Spleen (tissue), 11 donors: ENCODE data around the gene TECTB. TPM values are rescaled to one million over a fixed set of nuclear protein-coding genes. Genes with fewer than 3 reads are reported as not detected.
A peak's percentile ranks its signal among the peaks of the same experiment; 100 is the strongest.

Experiments used
- DNase-seq: peaks from one replicate; pipeline ENCODE4 v3.0.0-alpha.2; 2020
- H3K27ac ChIP-seq, 8 donors: fragments of 200-600 bp; sonication (generic) in 7 of 8; 1 replicate in 4 of 8; 2 replicates in 4 of 8; pipeline versions ENCODE4 v1.5.0 to v1.8.0; 2016 to 2021; ENCODE audit warnings: inconsistent platforms in 4 of 8, mild to moderate bottlenecking in 4 of 8, moderate library complexity in 1 of 8
- H3K27me3 ChIP-seq, 7 donors: fragments of 200-600 bp; sonication (generic) in 6 of 7; replicated peaks in 1 of 7; 1 replicate in 4 of 7; 2 replicates in 3 of 7; pipeline versions ENCODE4 v1.5.0 to v1.8.0; 2016 to 2021; ENCODE audit warnings: inconsistent platforms in 3 of 7, mild to moderate bottlenecking in 1 of 7
- H3K36me3 ChIP-seq, 6 donors: fragments of 200-600 bp; sonication (generic) in 5 of 6; 1 replicate in 4 of 6; 2 replicates in 2 of 6; pipeline versions ENCODE4 v1.5.0 to v1.8.0; 2016 to 2021; ENCODE audit warnings: inconsistent platforms in 2 of 6
- H3K4me1 ChIP-seq, 6 donors: fragments of 200-600 bp; sonication (generic) in 5 of 6; 1 replicate in 3 of 6; 2 replicates in 3 of 6; pipeline versions ENCODE4 v1.5.0 to v1.8.0; 2016 to 2021; ENCODE audit warnings: inconsistent platforms in 3 of 6
- H3K4me3 ChIP-seq, 8 donors: fragments of 200-600 bp; sonication (generic) in 7 of 8; 1 replicate in 4 of 8; 2 replicates in 4 of 8; pipeline versions ENCODE4 v1.5.0 to v1.8.0; 2016 to 2021; ENCODE audit warnings: inconsistent platforms in 4 of 8, mild to moderate bottlenecking in 4 of 8, moderate library complexity in 2 of 8
- H3K9me3 ChIP-seq, 8 donors: fragments of 200-600 bp; sonication (generic) in 7 of 8; 1 replicate in 4 of 8; 2 replicates in 4 of 8; pipeline versions ENCODE4 v1.5.0 to v1.8.0; 2016 to 2021; ENCODE audit warnings: inconsistent platforms in 4 of 8
- POLR2A ChIP-seq, 3 donors: fragments of 450-650 bp; IDR thresholded peaks; one replicate each; pipeline ENCODE4 v1.5.1; 2017; ENCODE audit warnings: antibody characterized with exemption in 3 of 3, mild to moderate bottlenecking in 1 of 3
- POLR2AphosphoS5 ChIP-seq, 3 donors: sonication (generic); formaldehyde crosslinking; IDR thresholded peaks; one replicate each; pipeline ENCODE4 v1.5.1; 2017; ENCODE audit warnings: antibody characterized with exemption in 3 of 3
- WGBS, 5 donors: extraction: QIAGEN DNeasy Blood & Tissue Kit in 3 of 5; methylation state at CpG; one replicate each; pipeline versions ENCODE4 v1.1.5 to v1.1.7; 2013 to 2018; 5-methylcytosine and 5-hydroxymethylcytosine counted together
- intact Hi-C: fragments of 100-400 bp; cut with DNase I; formaldehyde crosslinking; loops from one replicate; pipeline ENCODE4 v1.15.0; 2023; ENCODE audit warnings: low total_unique reads
- polyA plus RNA-seq, 3 donors: library from polyadenylated mRNA; stranded (reverse); fragments of 200-250 nt; gene quantifications; one replicate each; pipeline ENCODE4 v1.2.1, GENCODE V29; 2013
- total RNA-seq, 7 donors: library from RNA; depleted of rRNA in 3 of 7; stranded (reverse); fragments of >200 nt in 3 of 7; fragmentation: NEBNext Ultra II Directional in 4 of 7; extraction: Animal tissue kit (Norgen Biotek cat#: 25700) in 4 of 7; gene quantifications; one replicate each; pipeline versions ENCODE4 v1.1.0 to v1.2.1, GENCODE V29; 2016 to 2021
- TF ChIP-seq, protein P1 (sequence below), 11 experiments: fragments of 200-600 bp in 7 of 11; fragments of 450-650 bp in 4 of 11; sonication (generic) in 4 of 11; IDR thresholded peaks in 8 of 11; conservative IDR thresholded peaks in 3 of 11; 1 replicate in 7 of 11; 2 replicates in 4 of 11; pipeline versions ENCODE4 v1.4.0 to v1.8.0; 2016 to 2021; ENCODE audit warnings: antibody characterized with exemption in 11 of 11, inconsistent platforms in 4 of 11, mild to moderate bottlenecking in 1 of 11
- donor health status: healthy with polysubstance abuse.
- donor health status: DM: no; HTN: no; CAD: no; lungs with moderate emphysema.
- donor health status: DM: no; HTN: no; CAD: no.
- donor health status: Bipolar disorder and iron deficiency.
- donor health status: healthy.
- donor health status: DM: no; HTN: no; CAD: no.
- donor health status: DM: yes; HTN: yes; CAD: no.

Gene TECTB
- total and polyA plus RNA-seq, 10 donors, result not detected

DNA sequence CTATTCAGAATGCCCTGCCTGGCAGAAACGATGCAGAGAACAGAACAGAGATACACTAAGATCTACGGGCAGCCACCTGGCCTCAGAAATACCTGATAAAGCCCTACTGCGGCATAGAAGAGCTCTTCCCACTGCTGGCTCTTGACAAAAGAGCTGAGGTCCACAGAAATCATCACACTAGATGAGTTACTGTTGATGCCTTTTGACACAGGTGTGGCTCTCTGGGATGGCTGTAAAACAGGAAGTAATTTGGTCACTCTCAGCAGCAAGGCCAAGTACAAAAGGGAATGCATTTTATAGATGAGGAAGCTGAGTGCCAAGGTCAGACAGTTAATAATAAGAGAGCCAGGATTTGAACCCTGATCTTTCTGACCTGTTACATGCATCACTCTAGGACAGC, 55.8 kb downstream of the TECTB start:
- TF ChIP-seq POLR2A (IDR thresholded peaks at IDR 0.05) (no peak), POLR2AphosphoS5 (IDR thresholded peaks at IDR 0.05) (no peak)
- TF ChIP-seq, protein P1, sequence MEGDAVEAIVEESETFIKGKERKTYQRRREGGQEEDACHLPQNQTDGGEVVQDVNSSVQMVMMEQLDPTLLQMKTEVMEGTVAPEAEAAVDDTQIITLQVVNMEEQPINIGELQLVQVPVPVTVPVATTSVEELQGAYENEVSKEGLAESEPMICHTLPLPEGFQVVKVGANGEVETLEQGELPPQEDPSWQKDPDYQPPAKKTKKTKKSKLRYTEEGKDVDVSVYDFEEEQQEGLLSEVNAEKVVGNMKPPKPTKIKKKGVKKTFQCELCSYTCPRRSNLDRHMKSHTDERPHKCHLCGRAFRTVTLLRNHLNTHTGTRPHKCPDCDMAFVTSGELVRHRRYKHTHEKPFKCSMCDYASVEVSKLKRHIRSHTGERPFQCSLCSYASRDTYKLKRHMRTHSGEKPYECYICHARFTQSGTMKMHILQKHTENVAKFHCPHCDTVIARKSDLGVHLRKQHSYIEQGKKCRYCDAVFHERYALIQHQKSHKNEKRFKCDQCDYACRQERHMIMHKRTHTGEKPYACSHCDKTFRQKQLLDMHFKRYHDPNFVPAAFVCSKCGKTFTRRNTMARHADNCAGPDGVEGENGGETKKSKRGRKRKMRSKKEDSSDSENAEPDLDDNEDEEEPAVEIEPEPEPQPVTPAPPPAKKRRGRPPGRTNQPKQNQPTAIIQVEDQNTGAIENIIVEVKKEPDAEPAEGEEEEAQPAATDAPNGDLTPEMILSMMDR (IDR thresholded peaks at IDR 0.05 in 8 of 11, conservative IDR thresholded peaks at IDR 0.05 in 3 of 11), result no peak
- intact Hi-C loops, result no loop called here
- WGBS, 5 donors, result 74 to 85% (median 81%) methylated on average over 3 of the region's 3 CpGs

DNA sequence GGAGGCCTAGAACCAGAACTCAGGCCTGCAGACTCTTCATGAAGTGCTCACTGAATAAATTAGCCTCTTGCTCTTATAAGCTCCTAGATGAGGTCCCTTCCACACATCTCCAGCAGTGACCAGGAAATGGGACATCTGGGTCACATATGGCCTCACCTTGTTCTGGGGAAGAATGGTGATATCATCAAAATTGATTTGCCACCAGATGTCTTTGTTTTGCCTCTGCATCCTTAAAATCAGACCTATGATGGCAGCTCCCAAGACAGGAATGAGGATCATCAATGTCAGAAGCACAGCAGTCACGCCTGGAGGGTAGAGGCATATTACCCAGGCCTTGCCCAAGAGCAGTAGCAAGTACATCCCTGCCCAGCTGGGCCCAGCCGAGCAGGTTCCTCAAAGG, 57.4 kb downstream of the TECTB start:
- H3K27ac ChIP-seq, result no peak overlapping the region
- no peaks in the 10 kb centered on the region for H3K36me3 ChIP-seq
- 76 to 100% (median 96%) methylated on average over 2 of the region's 2 CpGs for WGBS, 5 donors
- TF ChIP-seq POLR2AphosphoS5 (IDR thresholded peaks at IDR 0.05) (no peak), POLR2A (IDR thresholded peaks at IDR 0.05) (no peak)
- TF ChIP-seq, protein P1 (IDR thresholded peaks at IDR 0.05 in 8 of 11, conservative IDR thresholded peaks at IDR 0.05 in 3 of 11), result no peak
- intact Hi-C loops, result no loop called here
- DNase-seq, result no peak
- no peaks in the 10 kb centered on the region for H3K27me3 ChIP-seq
- no peaks in the 10 kb centered on the region for H3K9me3 ChIP-seq
- peaks cover 0 to 6% (median 4%) of the 10 kb centered on the region in 6 donors for H3K4me1 ChIP-seq
- no peak overlapping the region for H3K4me3 ChIP-seq

More for the DNA sequence above, 55.8 kb downstream of the TECTB start:
- Histone ChIP-seq H3K9me3 (no peaks in the 10 kb centered on the region), H3K4me1 (peaks cover 0 to 6% (median 4%) of the 10 kb centered on the region in 6 donors), H3K36me3 (no peaks in the 10 kb centered on the region), H3K27me3 (no peaks in the 10 kb centered on the region), H3K27ac (no peak overlapping the region), H3K4me3 (no peak overlapping the region)
- no peak for DNase-seq

DNA sequence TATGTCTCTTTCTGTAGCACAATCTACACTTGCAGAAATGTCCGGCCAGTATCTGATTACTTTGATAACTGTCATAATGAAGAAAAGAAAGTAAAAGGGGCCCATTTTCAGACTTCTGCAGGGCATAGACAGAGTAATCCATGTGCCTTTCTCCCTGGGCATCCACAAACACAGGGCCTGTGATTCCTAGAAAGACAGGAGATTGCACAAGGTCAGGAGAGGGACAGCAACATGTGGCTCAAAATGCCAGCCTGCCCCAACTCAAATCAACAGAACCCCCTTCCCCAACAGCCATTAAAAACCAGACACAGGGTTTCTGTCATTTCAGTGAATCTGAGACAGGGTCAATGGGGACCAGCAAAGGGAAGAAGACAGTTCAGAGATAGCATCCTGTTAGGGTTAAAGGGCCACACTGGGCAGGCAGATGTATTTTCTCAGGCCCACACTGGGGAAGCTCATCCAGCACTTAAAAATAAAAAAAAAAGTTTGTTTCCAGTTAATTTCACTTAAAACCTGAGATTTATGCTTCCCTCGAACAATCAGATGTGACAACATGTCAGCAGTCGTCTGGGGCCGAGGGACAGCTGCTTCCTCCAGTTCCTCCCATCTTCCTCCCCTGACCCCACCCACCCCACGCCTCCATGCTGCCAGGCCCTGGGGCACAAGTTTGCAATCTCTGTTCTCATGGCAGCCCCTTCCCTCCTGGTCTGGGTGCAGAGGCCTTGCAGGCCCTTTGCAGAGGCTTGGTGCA, 60.0 kb downstream of the TECTB start:
- DNase-seq, result no peak

DNA sequence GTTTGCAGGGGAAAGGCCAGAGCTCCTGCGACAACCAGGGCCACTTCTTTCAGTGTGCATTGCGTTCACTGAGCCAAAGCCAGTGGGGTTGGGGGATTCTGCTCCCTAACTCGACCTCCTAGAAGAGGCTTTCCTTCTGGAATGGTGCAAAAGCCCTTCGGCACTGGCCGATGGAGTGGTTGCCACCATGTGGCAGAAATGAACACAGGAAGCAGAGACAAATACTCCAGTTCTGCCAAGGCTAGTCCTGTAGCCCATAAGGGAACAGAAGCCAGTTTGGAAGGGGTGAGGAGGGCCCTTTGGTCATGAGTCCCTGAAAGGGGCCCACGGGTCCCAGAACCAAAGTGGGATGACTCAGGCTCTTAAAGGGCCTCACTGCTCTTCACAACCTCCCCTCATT, 61.1 kb downstream of the TECTB start:
- no peak for DNase-seq
- Histone ChIP-seq H3K27ac (no peak overlapping the region), H3K4me3 (no peak overlapping the region), H3K27me3 (no peaks in the 10 kb centered on the region), H3K9me3 (no peaks in the 10 kb centered on the region), H3K36me3 (no peaks in the 10 kb centered on the region), H3K4me1 (peaks cover 0 to 6% (median 4%) of the 10 kb centered on the region in 6 donors)
- no peak for TF ChIP-seq POLR2A (IDR thresholded peaks at IDR 0.05)
- TF ChIP-seq, protein P1 (IDR thresholded peaks at IDR 0.05 in 8 of 11, conservative IDR thresholded peaks at IDR 0.05 in 3 of 11), result no peak
- TF ChIP-seq POLR2AphosphoS5 (IDR thresholded peaks at IDR 0.05), result no peak
- intact Hi-C loops, result no loop called here
- WGBS, 5 donors, result 81 to 89% (median 87%) methylated on average over 6 of the region's 6 CpGs

More for the DNA sequence above, 60.0 kb downstream of the TECTB start:
- Histone ChIP-seq H3K27ac (no peak overlapping the region), H3K4me3 (no peak overlapping the region), H3K36me3 (no peaks in the 10 kb centered on the region), H3K4me1 (peaks cover 0 to 6% (median 4%) of the 10 kb centered on the region in 6 donors), H3K9me3 (no peaks in the 10 kb centered on the region), H3K27me3 (no peaks in the 10 kb centered on the region)
- intact Hi-C loops, result no loop called here
- TF ChIP-seq POLR2A (IDR thresholded peaks at IDR 0.05), result no peak
- TF ChIP-seq, protein P1 (IDR thresholded peaks at IDR 0.05 in 8 of 11, conservative IDR thresholded peaks at IDR 0.05 in 3 of 11), result no peak
- TF ChIP-seq POLR2AphosphoS5 (IDR thresholded peaks at IDR 0.05), result peak in 1 of 3 donors; percentile 51
- WGBS, 5 donors, result 29 to 51% (median 32%) methylated on average over 4 to 5 of the region's 5 CpGs
